IMR-90 (cell line): ENCODE measurements around the gene ADGRG6.

ENCODE experiments used
- CEBPB ChIP-seq: IDR thresholded peaks from 2 replicates; pipeline ENCODE4 v1.6.1; 2012; ENCODE audit warnings: low read depth, low read length, improper control_type of control experiment
- CHD1 ChIP-seq: IDR thresholded peaks from 2 replicates; pipeline ENCODE4 v1.6.1; 2012; ENCODE audit warnings: low read depth, low read length, improper control_type of control experiment
- CTCF ChIP-seq: conservative IDR thresholded peaks from 2 replicates; pipeline ENCODE4 v1.5.1; 2012; ENCODE audit warnings: mild to moderate bottlenecking, low read depth, low read length, improper control_type of control experiment
- MAFK ChIP-seq: IDR thresholded peaks from 2 replicates; pipeline ENCODE4 v1.6.1; 2012; ENCODE audit warnings: low read depth, low read length, improper control_type of control experiment
- MXI1 ChIP-seq: IDR thresholded peaks from 2 replicates; pipeline ENCODE4 v1.6.1; 2012; ENCODE audit warnings: low read depth, mild to moderate bottlenecking, low read length, moderate library complexity, borderline replicate concordance
- NFE2L2 ChIP-seq: fragments of 150-350 bp; IDR thresholded peaks from 2 replicates; pipeline ENCODE4 v1.6.1; 2016; ENCODE audit warnings: low read depth, mild to moderate bottlenecking, low read length
- POLR2A ChIP-seq: IDR thresholded peaks from 2 replicates; pipeline ENCODE4 v1.6.1; 2012; ENCODE audit warnings: mild to moderate bottlenecking, low read depth, low read length
- RCOR1 ChIP-seq: IDR thresholded peaks from 2 replicates; pipeline ENCODE4 v1.6.1; 2012; ENCODE audit warnings: mild to moderate bottlenecking, low read length, improper control_type of control experiment; ENCODE audit not compliant: insufficient replicate concordance
- SMC3 ChIP-seq: fragments of 150-350 bp; IDR thresholded peaks from 2 replicates; pipeline ENCODE4 v1.6.1; 2016; ENCODE audit warnings: low read depth, mild to moderate bottlenecking, antibody characterized with exemption, low read length, moderate library complexity
- TF ChIP-seq, protein P1 (sequence below): fragments of 150-350 bp; IDR thresholded peaks from 2 replicates; pipeline ENCODE4 v1.6.1; 2017; ENCODE audit warnings: mild to moderate bottlenecking, antibody characterized with exemption, low read length, low read depth

- TF ChIP-seq CEBPB: no peak
- no peak for TF ChIP-seq CTCF
- TF ChIP-seq NFE2L2: no peak
- TF ChIP-seq POLR2A: no peak
- no peak for TF ChIP-seq MAFK
- TF ChIP-seq RCOR1: no peak
- TF ChIP-seq, protein P1, sequence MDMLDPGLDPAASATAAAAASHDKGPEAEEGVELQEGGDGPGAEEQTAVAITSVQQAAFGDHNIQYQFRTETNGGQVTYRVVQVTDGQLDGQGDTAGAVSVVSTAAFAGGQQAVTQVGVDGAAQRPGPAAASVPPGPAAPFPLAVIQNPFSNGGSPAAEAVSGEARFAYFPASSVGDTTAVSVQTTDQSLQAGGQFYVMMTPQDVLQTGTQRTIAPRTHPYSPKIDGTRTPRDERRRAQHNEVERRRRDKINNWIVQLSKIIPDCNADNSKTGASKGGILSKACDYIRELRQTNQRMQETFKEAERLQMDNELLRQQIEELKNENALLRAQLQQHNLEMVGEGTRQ: no peak
- no peak for TF ChIP-seq SMC3
- TF ChIP-seq CHD1: no peak
- TF ChIP-seq MXI1: no peak
Observed at GRCh38 chr6:142349215-142349823, 47.5 kb downstream of the ADGRG6 start.
